Measurements from ENCODE around the gene HTR4.

The HTR4 gene

DNA sequence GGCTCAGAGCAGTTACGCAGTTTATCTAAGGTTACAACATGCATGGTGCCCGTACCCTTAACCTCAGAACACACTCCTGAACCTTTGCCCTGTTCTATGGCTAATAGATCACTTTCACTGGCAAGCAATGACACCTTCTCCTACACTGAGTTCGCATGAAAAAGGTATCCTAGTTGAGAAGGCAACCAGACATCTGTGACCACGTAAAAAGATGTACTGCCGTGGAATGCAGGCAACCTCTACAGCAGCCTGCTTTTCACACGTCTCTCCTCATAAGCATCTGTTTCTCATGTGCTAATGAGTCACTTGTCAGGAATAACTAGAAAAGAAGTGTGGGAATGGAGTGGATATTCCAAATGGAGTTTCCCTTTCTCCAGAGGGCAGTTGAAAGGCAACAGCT, 199.1 kb downstream of the HTR4 start:
- no peak overlapping the region for H3K27ac ChIP-seq
- H3K27me3 ChIP-seq (ENCODE audit: insufficient read depth, low read depth, severe bottlenecking) = no peaks in the 10 kb centered on the region
- no peak for DNase-seq
- H3K4me3 ChIP-seq (ENCODE audit: low read depth, low read length) = no peak overlapping the region
- H3K36me3 ChIP-seq = no peaks in the 10 kb centered on the region
- H3K9me3 ChIP-seq (ENCODE audit: severe bottlenecking) = no peaks in the 10 kb centered on the region
- TF ChIP-seq, protein P1, sequence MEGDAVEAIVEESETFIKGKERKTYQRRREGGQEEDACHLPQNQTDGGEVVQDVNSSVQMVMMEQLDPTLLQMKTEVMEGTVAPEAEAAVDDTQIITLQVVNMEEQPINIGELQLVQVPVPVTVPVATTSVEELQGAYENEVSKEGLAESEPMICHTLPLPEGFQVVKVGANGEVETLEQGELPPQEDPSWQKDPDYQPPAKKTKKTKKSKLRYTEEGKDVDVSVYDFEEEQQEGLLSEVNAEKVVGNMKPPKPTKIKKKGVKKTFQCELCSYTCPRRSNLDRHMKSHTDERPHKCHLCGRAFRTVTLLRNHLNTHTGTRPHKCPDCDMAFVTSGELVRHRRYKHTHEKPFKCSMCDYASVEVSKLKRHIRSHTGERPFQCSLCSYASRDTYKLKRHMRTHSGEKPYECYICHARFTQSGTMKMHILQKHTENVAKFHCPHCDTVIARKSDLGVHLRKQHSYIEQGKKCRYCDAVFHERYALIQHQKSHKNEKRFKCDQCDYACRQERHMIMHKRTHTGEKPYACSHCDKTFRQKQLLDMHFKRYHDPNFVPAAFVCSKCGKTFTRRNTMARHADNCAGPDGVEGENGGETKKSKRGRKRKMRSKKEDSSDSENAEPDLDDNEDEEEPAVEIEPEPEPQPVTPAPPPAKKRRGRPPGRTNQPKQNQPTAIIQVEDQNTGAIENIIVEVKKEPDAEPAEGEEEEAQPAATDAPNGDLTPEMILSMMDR (IDR thresholded peaks at IDR 0.05; ENCODE audit: low read depth, low read length) = no peak

DNA sequence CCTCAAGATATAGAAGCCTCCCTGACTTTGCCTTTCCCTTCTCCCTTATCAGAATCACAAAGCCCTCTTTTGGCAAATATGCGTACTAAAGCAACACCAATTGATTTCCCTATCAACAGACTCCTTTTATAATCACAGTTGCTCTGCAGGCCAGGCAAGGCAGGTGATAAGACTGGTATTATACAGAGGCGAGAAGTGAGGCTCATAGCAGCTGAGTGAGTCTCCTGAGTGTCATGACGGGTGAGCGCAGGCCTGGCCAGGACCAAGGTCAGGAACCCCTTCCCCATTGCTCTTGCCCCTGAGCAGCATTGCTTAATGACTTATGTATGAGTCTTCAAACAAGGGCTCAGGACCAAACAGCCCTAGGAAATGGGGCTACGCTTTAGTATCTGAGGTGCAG, 199.8 kb downstream of the HTR4 start:
- DNase-seq = no peak
- no peaks in the 10 kb centered on the region for H3K27me3 ChIP-seq (ENCODE audit: insufficient read depth, low read depth, severe bottlenecking)
- H3K4me3 ChIP-seq (ENCODE audit: low read depth, low read length) = no peak overlapping the region
- TF ChIP-seq, protein P1 (IDR thresholded peaks at IDR 0.05; ENCODE audit: low read depth, low read length) = no peak
- no peak overlapping the region for H3K27ac ChIP-seq
- H3K9me3 ChIP-seq (ENCODE audit: severe bottlenecking) = no peaks in the 10 kb centered on the region
- no peaks in the 10 kb centered on the region for H3K36me3 ChIP-seq

DNA sequence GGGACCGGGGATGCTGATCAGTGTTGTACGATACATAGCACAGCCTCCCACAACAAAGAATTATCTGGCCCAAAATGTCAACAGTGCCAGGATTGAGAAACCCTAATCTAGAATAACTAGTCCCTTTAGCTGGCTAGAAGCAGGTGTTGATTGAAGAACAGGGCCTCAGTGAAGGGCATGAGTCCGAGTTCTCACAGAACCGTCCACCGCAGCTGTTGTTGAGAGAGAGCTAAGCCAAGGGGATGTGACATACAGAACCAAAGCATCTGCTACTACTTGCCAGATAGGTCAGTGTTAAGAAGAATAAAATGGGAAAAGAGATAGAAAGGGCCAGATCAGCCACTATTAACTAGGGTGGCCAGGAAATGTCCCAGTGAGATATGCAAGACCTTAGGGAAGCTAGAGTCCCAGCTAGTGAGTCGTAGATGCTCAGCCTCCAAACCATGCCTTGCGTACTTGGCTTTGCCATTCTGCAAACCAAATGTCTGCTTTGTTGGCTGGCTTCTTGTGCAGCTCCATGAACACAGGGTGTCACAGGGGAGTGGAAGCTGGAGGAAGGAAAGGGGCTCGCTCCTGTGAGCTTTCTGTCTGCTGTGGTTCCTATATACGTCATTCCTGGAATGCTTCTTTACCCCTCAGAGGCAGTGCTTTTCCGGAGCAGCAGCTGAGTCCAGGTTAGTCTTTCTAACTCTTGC, 201.7 kb downstream of the HTR4 start:
- TF ChIP-seq, protein P1 (IDR thresholded peaks at IDR 0.05; ENCODE audit: low read depth, low read length) = no peak
- no peak for DNase-seq

DNA sequence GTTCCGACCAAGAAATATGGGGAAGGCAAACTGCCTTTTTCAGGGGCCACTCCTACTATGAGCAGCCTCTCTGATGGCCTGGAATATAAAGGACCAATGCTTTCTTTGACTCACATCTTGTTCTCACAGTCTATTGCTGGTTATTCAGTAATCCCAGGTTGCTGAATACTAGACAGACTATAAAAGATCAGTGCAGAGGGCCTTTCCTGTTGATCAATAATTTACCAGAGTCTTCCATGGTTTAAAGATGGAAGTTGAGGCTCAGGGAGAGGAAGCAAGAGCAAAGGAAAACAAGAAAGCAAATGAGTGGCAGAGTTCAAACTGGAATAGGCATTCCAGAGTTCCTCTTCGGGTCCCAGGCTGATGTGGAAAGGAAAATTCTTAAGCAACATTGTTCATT, 207.7 kb downstream of the HTR4 start:
- Histone ChIP-seq H3K4me3 (ENCODE audit: low read depth, low read length) (no peak overlapping the region), H3K27ac (no peak overlapping the region), H3K36me3 (peaks cover 2% of the 10 kb centered on the region; the same call in 1 of the 2 replicates), H3K9me3 (ENCODE audit: severe bottlenecking) (no peaks in the 10 kb centered on the region), H3K27me3 (ENCODE audit: insufficient read depth, low read depth, severe bottlenecking) (no peaks in the 10 kb centered on the region)
- no peak for DNase-seq
- TF ChIP-seq, protein P1 (IDR thresholded peaks at IDR 0.05; ENCODE audit: low read depth, low read length) = no peak

More for the DNA sequence above, 201.7 kb downstream of the HTR4 start:
- Histone ChIP-seq H3K27ac (no peak overlapping the region), H3K4me3 (ENCODE audit: low read depth, low read length) (no peak overlapping the region), H3K9me3 (ENCODE audit: severe bottlenecking) (no peaks in the 10 kb centered on the region), H3K27me3 (ENCODE audit: insufficient read depth, low read depth, severe bottlenecking) (no peaks in the 10 kb centered on the region), H3K36me3 (no peaks in the 10 kb centered on the region)

DNA sequence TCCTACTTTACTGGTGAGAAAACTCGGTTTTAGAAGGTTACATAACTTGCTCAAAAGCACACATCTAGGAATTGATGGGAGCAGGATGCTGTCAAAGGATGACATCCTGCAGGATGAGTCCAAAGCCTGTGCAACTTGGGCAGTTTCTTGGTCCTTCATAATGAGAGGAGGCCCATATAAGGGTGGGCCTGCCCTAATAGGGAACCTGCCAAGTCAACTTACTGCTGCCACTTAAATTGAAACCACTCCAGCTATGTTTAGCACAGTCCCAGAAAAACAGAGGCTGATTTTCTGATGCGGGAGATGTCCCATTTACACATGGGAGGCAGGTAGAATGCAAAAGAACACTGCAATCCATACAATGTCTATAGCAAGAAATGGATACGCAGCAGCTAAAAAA, 208.7 kb downstream of the HTR4 start:
- Histone ChIP-seq H3K27ac (no peak overlapping the region), H3K9me3 (ENCODE audit: severe bottlenecking) (no peaks in the 10 kb centered on the region), H3K4me3 (ENCODE audit: low read depth, low read length) (no peak overlapping the region), H3K36me3 (peaks cover 6% of the 10 kb centered on the region), H3K27me3 (ENCODE audit: insufficient read depth, low read depth, severe bottlenecking) (no peaks in the 10 kb centered on the region)
- TF ChIP-seq, protein P1 (IDR thresholded peaks at IDR 0.05; ENCODE audit: low read depth, low read length) = no peak
- no peak for DNase-seq

DNA sequence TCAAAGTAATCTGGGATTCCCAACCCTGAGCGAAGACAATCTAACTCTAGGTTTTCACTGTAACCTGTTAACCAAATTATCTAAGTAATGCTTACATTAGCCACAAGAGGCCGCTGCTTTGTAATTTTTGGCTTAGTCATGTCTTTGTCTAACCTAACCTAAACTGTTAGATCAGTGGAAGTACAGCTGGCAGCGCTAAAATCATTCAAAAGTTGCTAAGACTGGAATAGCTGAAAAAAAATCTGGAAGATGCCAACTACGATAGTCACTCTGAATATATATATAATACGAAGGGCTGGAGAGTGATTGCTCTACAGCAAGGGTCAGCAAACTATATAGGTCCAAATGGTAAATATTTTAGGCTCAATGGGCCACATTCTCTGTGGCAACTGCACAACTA, 210.3 kb downstream of the HTR4 start:
- TF ChIP-seq, protein P1 (IDR thresholded peaks at IDR 0.05; ENCODE audit: low read depth, low read length) = peak; percentile 53
- peak; percentile 25 for DNase-seq
- Histone ChIP-seq H3K9me3 (ENCODE audit: severe bottlenecking) (no peaks in the 10 kb centered on the region), H3K36me3 (peaks cover 11% of the 10 kb centered on the region), H3K4me3 (ENCODE audit: low read depth, low read length) (no peak overlapping the region), H3K27me3 (ENCODE audit: insufficient read depth, low read depth, severe bottlenecking) (no peaks in the 10 kb centered on the region), H3K27ac (no peak overlapping the region)
